Measurements from ENCODE around the gene RTN4.

The RTN4 gene

GRCh38 chr2:55012672-55013484 lies 37.4 kb downstream of the RTN4 start:
- TF ChIP-seq CTCF (IDR thresholded peaks at IDR 0.05; ENCODE audit: borderline replicate concordance, control extremely low read depth, extremely low read depth, insufficient read depth, missing control alignments) = no peak
- in situ Hi-C loops (cut with MboI; ENCODE audit: low sequenced_read_pairs, unreplicated experiment) = loop anchor here (10.0 kb wide), 1 partner anchor 152 kb away; no protein-coding TSS in a partner anchor
- no peak for DNase-seq (ENCODE audit: low spot score)

- no peak for TF ChIP-seq CTCF (IDR thresholded peaks at IDR 0.05; ENCODE audit: borderline replicate concordance, control extremely low read depth, extremely low read depth, insufficient read depth, missing control alignments)
- in situ Hi-C loops (cut with MboI; ENCODE audit: low sequenced_read_pairs, unreplicated experiment) = loop anchor here (10.0 kb wide), 1 partner anchor 153 kb away; no protein-coding TSS in a partner anchor
- no peak for DNase-seq (ENCODE audit: low spot score)
Observed at GRCh38 chr2:55011831-55012671, 38.2 kb downstream of the RTN4 start.

GRCh38 chr2:55010915-55011314 lies 39.3 kb downstream of the RTN4 start:
- in situ Hi-C loops (cut with MboI; ENCODE audit: low sequenced_read_pairs, unreplicated experiment) = loop anchor here (10.0 kb wide), 1 partner anchor 154 kb away; no protein-coding TSS in a partner anchor
- DNase-seq (ENCODE audit: low spot score) = no peak
- no peak for TF ChIP-seq CTCF (IDR thresholded peaks at IDR 0.05; ENCODE audit: borderline replicate concordance, control extremely low read depth, extremely low read depth, insufficient read depth, missing control alignments)

GRCh38 chr2:55010149-55010591 lies 40.1 kb downstream of the RTN4 start:
- TF ChIP-seq CTCF (IDR thresholded peaks at IDR 0.05; ENCODE audit: borderline replicate concordance, control extremely low read depth, extremely low read depth, insufficient read depth, missing control alignments) = no peak
- in situ Hi-C loops (cut with MboI; ENCODE audit: low sequenced_read_pairs, unreplicated experiment) = loop anchor here (10.0 kb wide), 1 partner anchor 155 kb away; no protein-coding TSS in a partner anchor
- DNase-seq (ENCODE audit: low spot score) = peak; percentile 24

- in situ Hi-C loops (cut with MboI; ENCODE audit: low sequenced_read_pairs, unreplicated experiment) = loop anchor here (10.0 kb wide), 1 partner anchor 155 kb away; no protein-coding TSS in a partner anchor
- no peak for DNase-seq (ENCODE audit: low spot score)
- no peak for TF ChIP-seq CTCF (IDR thresholded peaks at IDR 0.05; ENCODE audit: borderline replicate concordance, control extremely low read depth, extremely low read depth, insufficient read depth, missing control alignments)
Observed at GRCh38 chr2:55009277-55010060, 40.8 kb downstream of the RTN4 start.

GRCh38 chr2:55006306-55006705 lies 43.9 kb downstream of the RTN4 start:
- no peak for TF ChIP-seq CTCF (IDR thresholded peaks at IDR 0.05; ENCODE audit: borderline replicate concordance, control extremely low read depth, extremely low read depth, insufficient read depth, missing control alignments)
- in situ Hi-C loops (cut with MboI; ENCODE audit: low sequenced_read_pairs, unreplicated experiment) = no loop called here
- no peak for DNase-seq (ENCODE audit: low spot score)

Data from GM13976 (cell line).